ENCODE measurements around the gene CCDC178.
"Not testable (repeated sequence)": the region's sequence is repeated elsewhere in the genome, so short reads cannot be mapped to it uniquely, and the experiment has no call there.

- not testable (repeated sequence) for TF ChIP-seq POLR2A (IDR thresholded peaks at IDR 0.05; ENCODE audit: low read length); GATA1 (IDR thresholded peaks at IDR 0.05; ENCODE audit: low read depth, low read length)
Measured at GRCh38 chr18:33147811-33148210, 292.7 kb downstream of the CCDC178 start.

Data from erythroblast (primary cell).